A673 (cell line): ENCODE measurements around the gene CHMP2B. TPM values are rescaled to one million over a fixed set of nuclear protein-coding genes. Genes with fewer than 3 reads are reported as not detected.

Source experiments
- BruUV-seq: library from RNA; stranded (reverse); fragments of 400-500 nt; replicated peaks from 2 replicates; lab custom pipeline; 2021; lab: Mats Ljungman, UMichigan
- CTCF ChIA-PET: fragments of 300-600 bp; sonication (Branson Sonifier 250); formaldehyde crosslinking; loops from one replicate; lab custom pipeline; 2022; ENCODE audit warnings: antibody characterized with exemption; lab: Charles Lee
- POLR2A ChIA-PET: fragments of 300-600 bp; sonication (Branson Sonifier 250); formaldehyde crosslinking; loops from one replicate; lab custom pipeline; 2022; ENCODE audit warnings: antibody characterized with exemption; ENCODE audit not compliant: low non-redundant PET; lab: Charles Lee
- DNase-seq: peaks from one replicate; pipeline ENCODE4 v3.0.0-alpha.2; 2015; ENCODE audit warnings: low spot score
- H3K27ac ChIP-seq: fragments of 200-600 bp; sonication (generic); 2 replicates; pipeline ENCODE4 v1.5.1; 2016; ENCODE audit warnings: mixed run types, low read depth, mild to moderate bottlenecking, mixed read lengths, antibody characterized with exemption, low read length; ENCODE audit not compliant: poor library complexity, severe bottlenecking
- H3K27me3 ChIP-seq: fragments of 200-600 bp; sonication (generic); replicated peaks from 2 replicates; pipeline ENCODE4 v1.6.1; 2017; ENCODE audit warnings: mixed run types, low read depth, mild to moderate bottlenecking, mixed read lengths, antibody characterized with exemption, low read length; ENCODE audit not compliant: insufficient read depth, poor library complexity
- H3K36me3 ChIP-seq: fragments of 200-600 bp; sonication (generic); 2 replicates; pipeline ENCODE4 v1.6.1; 2016; ENCODE audit warnings: mixed run types, mild to moderate bottlenecking, mixed read lengths, antibody characterized with exemption, low read length; ENCODE audit not compliant: insufficient read depth, poor library complexity, severe bottlenecking
- H3K4me1 ChIP-seq: fragments of 200-600 bp; sonication (generic); 2 replicates; pipeline ENCODE4 v1.6.1; 2017; ENCODE audit warnings: mixed run types, mild to moderate bottlenecking, mixed read lengths, antibody characterized with exemption, low read length; ENCODE audit not compliant: insufficient read depth, poor library complexity, severe bottlenecking
- H3K4me3 ChIP-seq: fragments of 200-600 bp; sonication (generic); 2 replicates; pipeline ENCODE4 v1.5.1; 2016; ENCODE audit warnings: low read depth, mixed run types, mild to moderate bottlenecking, mixed read lengths, low read length; ENCODE audit not compliant: poor library complexity, severe bottlenecking
- H3K9me3 ChIP-seq: fragments of 200-600 bp; sonication (generic); 2 replicates; pipeline ENCODE4 v1.6.1; 2016; ENCODE audit warnings: mixed run types, low read depth, mild to moderate bottlenecking, mixed read lengths, antibody characterized with exemption, low read length; ENCODE audit not compliant: poor library complexity, severe bottlenecking
- CTCF ChIP-seq: fragments of 300-800, 200-600 bp; sonication (generic); conservative IDR thresholded peaks from 2 replicates; pipeline ENCODE4 v1.5.1; 2017; ENCODE audit warnings: low read depth, mild to moderate bottlenecking, antibody characterized with exemption, low read length, moderate library complexity, mixed read lengths
- EZH2 ChIP-seq: fragments of 200-600 bp; sonication (generic); IDR thresholded peaks from 2 replicates; pipeline ENCODE4 v1.6.1; 2017; ENCODE audit warnings: borderline replicate concordance, low read depth, mild to moderate bottlenecking, mixed read lengths, antibody characterized with exemption, low read length; ENCODE audit not compliant: poor library complexity, severe bottlenecking
- intact Hi-C: fragments of 100-400 bp; cut with micrococcal nuclease; formaldehyde crosslinking; loops from one replicate; pipeline ENCODE4 v1.10.0; 2022; ENCODE audit not compliant: unreplicated experiment
- total RNA-seq: library from RNA; stranded (reverse); gene quantifications from 2 replicates; pipeline ENCODE4 v1.2.3, GENCODE V29; 2021

Gene CHMP2B
- total RNA-seq, 1 experiment from 2014 or later: 33.7 TPM

- Histone ChIP-seq H3K27me3 (peaks cover 2% of the 10 kb centered on the region), H3K4me3 (no peak overlapping the region), H3K4me1 (peaks cover 9% of the 10 kb centered on the region), H3K9me3 (no peaks in the 10 kb centered on the region), H3K27ac (no peak overlapping the region), H3K36me3 (no peaks in the 10 kb centered on the region)
- intact Hi-C loops: no loop called here
- ChIA-PET POLR2A (interaction anchor here (0.6 kb wide), 1 partner anchor 13 kb away, joined by 3 read pairs; no protein-coding TSS in a partner anchor), CTCF (no interaction called here)
- DNase-seq: no peak
- TF ChIP-seq EZH2: no peak
- no peak for TF ChIP-seq CTCF
- no TSS peak for BruUV-seq
Measured at GRCh38 chr3:87206635-87207034, 20.5 kb upstream of the CHMP2B start.

GRCh38 chr3:87207460-87207859, 19.6 kb upstream of the CHMP2B start:
- no peak for TF ChIP-seq EZH2
- no peak for TF ChIP-seq CTCF
- H3K27me3 ChIP-seq: no peaks in the 10 kb centered on the region
- ChIA-PET POLR2A (no interaction called here), CTCF (no interaction called here)
- no peaks in the 10 kb centered on the region for H3K9me3 ChIP-seq
- no peak for DNase-seq
- no TSS peak for BruUV-seq
- H3K36me3 ChIP-seq: no peaks in the 10 kb centered on the region
- H3K27ac ChIP-seq: no peak overlapping the region
- H3K4me1 ChIP-seq: peaks cover 7% of the 10 kb centered on the region
- intact Hi-C loops: no loop called here
- H3K4me3 ChIP-seq: no peak overlapping the region

DNA sequence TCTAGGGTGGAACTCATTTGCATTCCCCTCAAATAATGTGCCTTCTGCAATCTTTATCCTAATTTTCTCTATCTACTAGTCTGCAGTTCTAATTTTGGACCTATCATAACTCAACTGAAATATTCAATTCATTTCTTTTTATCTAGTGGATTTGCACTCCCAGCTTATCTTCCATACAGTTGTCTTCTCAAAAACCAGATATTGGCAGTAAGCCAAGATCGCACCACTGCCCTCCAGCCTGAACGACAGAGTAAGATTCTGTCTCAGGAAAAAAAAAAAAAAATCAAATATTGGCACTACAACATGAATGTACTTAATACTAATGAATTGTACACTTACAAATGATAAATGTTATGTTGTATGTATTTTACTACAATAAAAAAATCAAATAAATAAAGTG, 18.0 kb upstream of the CHMP2B start:
- Histone ChIP-seq H3K9me3 (no peaks in the 10 kb centered on the region), H3K4me3 (no peak overlapping the region), H3K4me1 (peaks cover 7% of the 10 kb centered on the region), H3K27ac (no peak overlapping the region), H3K36me3 (no peaks in the 10 kb centered on the region), H3K27me3 (peaks cover 3% of the 10 kb centered on the region)
- TF ChIP-seq EZH2: no peak
- no peak for TF ChIP-seq CTCF
- POLR2A ChIA-PET: no interaction called here
- intact Hi-C loops: no loop called here
- BruUV-seq: no TSS peak
- DNase-seq: no peak
- CTCF ChIA-PET: interaction anchor here (0.7 kb wide), 1 partner anchor 295 kb away, joined by 6 read pairs; no protein-coding TSS in a partner anchor
